Body of pancreas (tissue), 4 donors: ENCODE results near the gene PSG6. TPM values are rescaled to one million over a fixed set of nuclear protein-coding genes. Genes with fewer than 3 reads are reported as not detected.
"Not testable (repeated sequence)": the region's sequence is repeated elsewhere in the genome, so short reads cannot be mapped to it uniquely, and the experiment has no call there.

Experiments used
- ATAC-seq: fragments of 150-250 bp; one replicate; pipeline ENCODE4 v1.9.1; 2016
- DNase-seq, 4 donors: peaks; one replicate each; pipeline ENCODE4 v3.0.0-alpha.2; 2019
- H3K27ac ChIP-seq, 4 donors: fragments of 200-600 bp; sonication (generic); 1 replicate in 3 of 4; 2 replicates in 1 of 4; pipeline versions ENCODE4 v1.5.1 to v1.6.1; 2016 to 2019; ENCODE audit warnings: mild to moderate bottlenecking in 1 of 4, mixed read lengths in 1 of 4, moderate library complexity in 1 of 4
- H3K27me3 ChIP-seq, 2 donors: fragments of 200-600 bp; sonication (generic); one replicate each; pipeline ENCODE4 v1.6.0; 2016; ENCODE audit warnings: mild to moderate bottlenecking in 1 of 2
- H3K36me3 ChIP-seq, 2 donors: fragments of 200-600 bp; sonication (generic); replicated peaks in 1 of 2; 2 replicates each; pipeline ENCODE4 v1.5.1; 2016; ENCODE audit warnings: low read depth in 2 of 2; ENCODE audit not compliant: insufficient read depth in 1 of 2
- H3K4me1 ChIP-seq: fragments of 200-600 bp; sonication (generic); one replicate; pipeline ENCODE4 v1.6.0; 2016
- H3K4me3 ChIP-seq, 2 donors: fragments of 200-600 bp; sonication (generic); 1 replicate in 1 of 2; 2 replicates in 1 of 2; pipeline ENCODE4 v1.5.1; 2016 to 2019
- H3K9me3 ChIP-seq, 3 donors: fragments of 200-600 bp; sonication (generic); 1 replicate in 2 of 3; 2 replicates in 1 of 3; pipeline ENCODE4 v1.5.1; 2016
- CTCF ChIP-seq, 7 experiments: fragments of 450-650 bp in 4 of 7; fragments of 200-600 bp in 3 of 7; sonication (generic) in 3 of 7; IDR thresholded peaks; one replicate each; pipeline ENCODE4 v1.5.1; 2016 to 2019; ENCODE audit warnings: antibody characterized with exemption in 7 of 7
- POLR2A ChIP-seq, 3 donors: fragments of 450-650 bp; IDR thresholded peaks; one replicate each; pipeline ENCODE4 v1.6.1; 2016; ENCODE audit warnings: antibody characterized with exemption in 3 of 3, mild to moderate bottlenecking in 2 of 3
- WGBS, 2 donors: methylation state at CpG; one replicate each; pipeline ENCODE4 v1.1.5; 2017; 5-methylcytosine and 5-hydroxymethylcytosine counted together
- intact Hi-C: fragments of 100-400 bp; cut with DNase I; formaldehyde crosslinking; loops from one replicate; pipeline ENCODE4 v1.15.1; 2023
- total RNA-seq, 2 donors: library from RNA; depleted of rRNA; stranded (reverse); fragments of >200 nt; gene quantifications; one replicate each; pipeline ENCODE4 v1.1.0, GENCODE V29; 2016

Gene PSG6
- total RNA-seq, 2 donors from 2014 or later = not detected

- Histone ChIP-seq H3K9me3 (no peaks in the 10 kb centered on the region), H3K36me3 (no peaks in the 10 kb centered on the region), H3K27me3 (no peaks in the 10 kb centered on the region), H3K4me1 (no peaks in the 10 kb centered on the region), H3K27ac (no peak within 1 kb of the TSS), H3K4me3 (no peak within 1 kb of the TSS)
- intact Hi-C loops = no loop called here
- no peak for ATAC-seq
- no peak for DNase-seq
- WGBS, 2 donors = 0 to 44% methylated on average over 2 of the region's 2 CpGs
- TF ChIP-seq POLR2A (IDR thresholded peaks at IDR 0.05) = no peak
- no peak for TF ChIP-seq CTCF (IDR thresholded peaks at IDR 0.05)
Observed at GRCh38 chr19:42879613-42880012, 38.1 kb downstream of the PSG6 start, which contains the start of gene PSG1. TSS of gene PSG1 (minus strand) at chr19:42879713. CDS start at chr19:42879581, 132 bp downstream.

GRCh38 chr19:42876596-42876995 lies 41.1 kb downstream of the PSG6 start:
- H3K27me3 ChIP-seq, H3K9me3 ChIP-seq, intact Hi-C loops, DNase-seq, H3K36me3 ChIP-seq, ATAC-seq, H3K4me3 ChIP-seq, H3K27ac ChIP-seq, H3K4me1 ChIP-seq: not testable (repeated sequence)

GRCh38 chr19:42875881-42876280 lies 41.8 kb downstream of the PSG6 start:
- H3K27ac ChIP-seq, H3K4me3 ChIP-seq, ATAC-seq, DNase-seq, H3K4me1 ChIP-seq, H3K36me3 ChIP-seq, intact Hi-C loops, H3K9me3 ChIP-seq, H3K27me3 ChIP-seq: not testable (repeated sequence)
- WGBS, 2 donors = 0 to 25% methylated on average over 1 of the region's 1 CpG

GRCh38 chr19:42874901-42875813 lies 42.5 kb downstream of the PSG6 start:
- H3K36me3 ChIP-seq, H3K27me3 ChIP-seq, H3K9me3 ChIP-seq, ATAC-seq, H3K4me3 ChIP-seq, H3K4me1 ChIP-seq, intact Hi-C loops, DNase-seq: not testable (repeated sequence)
- WGBS, 2 donors = 57% methylated on average over 4 of the region's 4 CpGs
- peak overlapping the region in 1 of 4 donors; percentile 10 for H3K27ac ChIP-seq

DNA sequence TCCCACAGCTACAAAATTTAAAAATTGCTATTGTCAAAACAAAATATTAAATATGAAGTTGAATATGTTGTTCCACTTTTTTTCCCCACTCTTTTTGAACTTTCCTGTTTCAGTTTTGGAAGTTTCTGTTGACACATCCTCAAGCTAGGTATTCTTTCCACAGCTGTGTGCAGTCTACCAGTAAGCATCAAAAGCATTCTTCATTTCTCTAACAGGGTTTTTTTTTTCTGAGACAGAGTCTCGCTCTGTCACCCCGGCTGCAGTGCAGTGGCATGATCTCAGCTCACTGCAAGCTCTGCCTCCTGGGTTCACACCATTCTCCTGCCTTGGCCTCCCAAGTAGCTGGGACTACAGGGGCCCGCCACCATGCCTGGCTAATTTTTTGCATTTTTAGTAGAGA lies 43.6 kb downstream of the PSG6 start:
- H3K9me3 ChIP-seq, H3K4me3 ChIP-seq, ATAC-seq, H3K27me3 ChIP-seq, H3K36me3 ChIP-seq, H3K27ac ChIP-seq, intact Hi-C loops, DNase-seq, H3K4me1 ChIP-seq: not testable (repeated sequence)
- 64 to 73% methylated on average over 3 of the region's 3 CpGs for WGBS, 2 donors

DNA sequence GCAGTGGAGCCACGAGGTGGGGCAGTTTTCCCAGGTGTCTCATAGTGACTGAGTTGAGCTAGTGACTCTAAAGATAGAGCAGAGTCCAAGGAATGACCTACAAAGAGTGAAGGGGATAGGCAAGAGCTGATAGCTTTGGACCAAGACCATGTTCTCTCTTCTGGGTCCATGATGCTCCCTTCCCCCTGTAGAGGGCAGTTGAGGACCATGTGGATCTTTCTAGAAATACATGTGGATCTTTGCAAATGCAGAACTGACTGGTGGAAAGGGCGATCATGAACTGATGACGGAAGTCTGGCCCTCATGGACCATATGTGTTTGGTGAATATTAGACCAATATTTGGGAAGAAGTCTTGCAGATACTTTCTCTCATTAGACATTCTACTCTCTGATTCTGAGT lies 45.1 kb downstream of the PSG6 start:
- Histone ChIP-seq H3K4me1 (no peaks in the 10 kb centered on the region), H3K9me3 (no peaks in the 10 kb centered on the region), H3K4me3 (no peak overlapping the region), H3K36me3 (no peaks in the 10 kb centered on the region), H3K27ac (no peak overlapping the region), H3K27me3 (no peaks in the 10 kb centered on the region)
- DNase-seq (no peak), ATAC-seq (no peak)
- TF ChIP-seq POLR2A (IDR thresholded peaks at IDR 0.05) = no peak
- no peak for TF ChIP-seq CTCF (IDR thresholded peaks at IDR 0.05)
- 44 to 50% methylated on average over 3 of the region's 3 CpGs for WGBS, 2 donors
- intact Hi-C loops = no loop called here

- ATAC-seq (no peak), DNase-seq (no peak)
- no peak overlapping the region for H3K4me3 ChIP-seq
- no peak overlapping the region for H3K27ac ChIP-seq
- TF ChIP-seq POLR2A (IDR thresholded peaks at IDR 0.05) (no peak), CTCF (IDR thresholded peaks at IDR 0.05) (no peak)
- intact Hi-C loops = no loop called here
- H3K4me1 ChIP-seq = peaks cover 2% of the 10 kb centered on the region
- no peaks in the 10 kb centered on the region for H3K9me3 ChIP-seq
- no peaks in the 10 kb centered on the region for H3K27me3 ChIP-seq
- WGBS, 2 donors = 54 to 62% methylated on average over 5 of the region's 5 CpGs
- no peaks in the 10 kb centered on the region for H3K36me3 ChIP-seq
Observed at GRCh38 chr19:42857544-42857867, 60.2 kb downstream of the PSG6 start.
